ENCODE results near the gene AFF1. TPM values are rescaled to one million over a fixed set of nuclear protein-coding genes. Genes with fewer than 3 reads are reported as not detected.

AFF1 gene
- total RNA-seq, 6 experiments from 2014 or later, result 23.8 to 39.6 (median 34.9) TPM

GRCh38 chr4:87057835-87058355, 123.1 kb downstream of the AFF1 start:
- no peak overlapping the region for H3K27ac ChIP-seq
- intact Hi-C loops (cut with DNase I), result no loop called here
- no peak for TF ChIP-seq POLR2A (IDR thresholded peaks at IDR 0.05)
- TF ChIP-seq, protein P1, sequence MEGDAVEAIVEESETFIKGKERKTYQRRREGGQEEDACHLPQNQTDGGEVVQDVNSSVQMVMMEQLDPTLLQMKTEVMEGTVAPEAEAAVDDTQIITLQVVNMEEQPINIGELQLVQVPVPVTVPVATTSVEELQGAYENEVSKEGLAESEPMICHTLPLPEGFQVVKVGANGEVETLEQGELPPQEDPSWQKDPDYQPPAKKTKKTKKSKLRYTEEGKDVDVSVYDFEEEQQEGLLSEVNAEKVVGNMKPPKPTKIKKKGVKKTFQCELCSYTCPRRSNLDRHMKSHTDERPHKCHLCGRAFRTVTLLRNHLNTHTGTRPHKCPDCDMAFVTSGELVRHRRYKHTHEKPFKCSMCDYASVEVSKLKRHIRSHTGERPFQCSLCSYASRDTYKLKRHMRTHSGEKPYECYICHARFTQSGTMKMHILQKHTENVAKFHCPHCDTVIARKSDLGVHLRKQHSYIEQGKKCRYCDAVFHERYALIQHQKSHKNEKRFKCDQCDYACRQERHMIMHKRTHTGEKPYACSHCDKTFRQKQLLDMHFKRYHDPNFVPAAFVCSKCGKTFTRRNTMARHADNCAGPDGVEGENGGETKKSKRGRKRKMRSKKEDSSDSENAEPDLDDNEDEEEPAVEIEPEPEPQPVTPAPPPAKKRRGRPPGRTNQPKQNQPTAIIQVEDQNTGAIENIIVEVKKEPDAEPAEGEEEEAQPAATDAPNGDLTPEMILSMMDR (IDR thresholded peaks at IDR 0.05), result no peak
- no peak for ATAC-seq
- H3K36me3 ChIP-seq, result peaks cover 0 to 6% (median 0%) of the 10 kb centered on the region in 4 donors
- H3K9me3 ChIP-seq, result no peaks in the 10 kb centered on the region
- H3K4me1 ChIP-seq, result peaks cover 0 to 40% (median 8%) of the 10 kb centered on the region in 4 donors
- DNase-seq, result no peak
- 73% methylated on average over 6 of the region's 6 CpGs for WGBS (ENCODE audit: insufficient coverage, low coverage, low lambda C conversion rate, missing lambda C conversion rate)
- no peaks in the 10 kb centered on the region for H3K27me3 ChIP-seq
- H3K4me3 ChIP-seq, result no peak overlapping the region

GRCh38 chr4:87058356-87059073, 123.7 kb downstream of the AFF1 start:
- DNase-seq (no peak), ATAC-seq (peak; percentile 16 to 36 (median 32))
- peaks cover 0 to 6% (median under 1%) of the 10 kb centered on the region in 4 donors for H3K36me3 ChIP-seq
- WGBS (ENCODE audit: insufficient coverage, low coverage, low lambda C conversion rate, missing lambda C conversion rate), result 59% methylated on average over 7 of the region's 7 CpGs
- intact Hi-C loops (cut with DNase I), result no loop called here
- TF ChIP-seq POLR2A (IDR thresholded peaks at IDR 0.05), result no peak
- TF ChIP-seq, protein P1 (IDR thresholded peaks at IDR 0.05), result no peak
- no peak overlapping the region for H3K27ac ChIP-seq
- no peaks in the 10 kb centered on the region for H3K9me3 ChIP-seq
- H3K27me3 ChIP-seq, result no peaks in the 10 kb centered on the region
- H3K4me3 ChIP-seq, result no peak overlapping the region
- H3K4me1 ChIP-seq, result peaks cover 0 to 40% (median 8%) of the 10 kb centered on the region in 4 donors

DNA sequence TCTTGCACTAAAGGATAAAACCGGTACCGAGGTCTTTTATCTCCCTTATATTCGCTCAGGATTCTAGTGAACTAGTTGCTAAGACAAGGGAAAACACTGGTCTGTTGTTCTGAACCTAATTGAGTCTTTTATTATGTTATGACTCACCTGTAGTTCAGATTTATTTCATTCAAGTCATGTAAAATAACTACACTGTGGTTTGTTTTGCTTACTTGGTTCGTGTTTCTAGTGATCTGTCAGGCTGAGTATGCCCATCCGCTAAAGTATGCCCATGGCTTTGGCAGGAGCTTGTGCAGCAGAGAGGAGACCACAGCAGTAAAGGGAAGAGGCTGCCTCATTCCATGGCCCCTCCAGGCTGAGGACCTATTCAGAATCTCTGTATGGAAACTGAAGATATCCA, 126.1 kb downstream of the AFF1 start:
- intact Hi-C loops (cut with DNase I), result no loop called here
- H3K4me1 ChIP-seq, result peaks cover 0 to 20% (median 0%) of the 10 kb centered on the region in 4 donors
- peaks cover 0 to 6% (median under 1%) of the 10 kb centered on the region in 4 donors for H3K36me3 ChIP-seq
- H3K9me3 ChIP-seq, result no peaks in the 10 kb centered on the region
- no peak for TF ChIP-seq POLR2A (IDR thresholded peaks at IDR 0.05)
- TF ChIP-seq, protein P1 (IDR thresholded peaks at IDR 0.05), result no peak
- WGBS (ENCODE audit: insufficient coverage, low coverage, low lambda C conversion rate, missing lambda C conversion rate), result 86% methylated on average over 4 of the region's 5 CpGs
- H3K4me3 ChIP-seq, result no peak overlapping the region
- ATAC-seq (no peak), DNase-seq (no peak)
- no peaks in the 10 kb centered on the region for H3K27me3 ChIP-seq
- H3K27ac ChIP-seq, result no peak overlapping the region

DNA sequence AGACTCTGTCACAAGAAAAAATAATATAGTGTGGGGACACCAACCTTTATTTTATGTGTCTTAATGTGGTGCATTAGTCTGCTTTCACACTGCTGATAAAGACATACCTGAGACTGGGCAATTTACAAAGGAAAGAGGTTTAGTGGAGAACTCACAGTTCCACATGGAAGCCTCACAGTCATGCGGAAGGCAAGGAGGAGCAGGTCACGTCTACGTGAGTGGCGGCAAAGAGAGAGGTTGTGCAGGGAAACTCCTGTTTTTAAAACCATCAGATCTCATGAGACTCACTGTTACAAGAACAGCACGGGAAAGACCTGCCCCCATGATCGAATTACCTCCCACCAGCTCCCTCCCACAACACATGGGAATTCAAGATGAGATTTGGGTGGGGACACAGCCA, 130.2 kb downstream of the AFF1 start:
- H3K27me3 ChIP-seq, result no peaks in the 10 kb centered on the region
- no peak overlapping the region for H3K4me3 ChIP-seq
- no peak for TF ChIP-seq POLR2A (IDR thresholded peaks at IDR 0.05)
- TF ChIP-seq, protein P1 (IDR thresholded peaks at IDR 0.05), result no peak
- intact Hi-C loops (cut with DNase I), result no loop called here
- ATAC-seq, result no peak
- no peak for DNase-seq
- no peaks in the 10 kb centered on the region for H3K9me3 ChIP-seq
- WGBS (ENCODE audit: insufficient coverage, low coverage, low lambda C conversion rate, missing lambda C conversion rate), result 70% methylated on average over 4 of the region's 6 CpGs
- H3K36me3 ChIP-seq, result peaks cover 0 to 6% (median under 1%) of the 10 kb centered on the region in 4 donors
- no peak overlapping the region for H3K27ac ChIP-seq
- peaks cover 0 to 3% (median 0%) of the 10 kb centered on the region in 4 donors for H3K4me1 ChIP-seq
